GM18511 (cell line): ENCODE measurements around the gene ALDH3A2.
"Not testable (repeated sequence)": the region's sequence is repeated elsewhere in the genome, so short reads cannot be mapped to it uniquely, and the experiment has no call there.

Experiments
- ATAC-seq: cut with Tn5 transposase; IDR thresholded peaks from one replicate; pipeline ENCODE4 v1.9.1; 2021; ENCODE audit warnings: mild to moderate bottlenecking, moderate library complexity; ENCODE audit not compliant: unreplicated experiment

ALDH3A2 gene

DNA sequence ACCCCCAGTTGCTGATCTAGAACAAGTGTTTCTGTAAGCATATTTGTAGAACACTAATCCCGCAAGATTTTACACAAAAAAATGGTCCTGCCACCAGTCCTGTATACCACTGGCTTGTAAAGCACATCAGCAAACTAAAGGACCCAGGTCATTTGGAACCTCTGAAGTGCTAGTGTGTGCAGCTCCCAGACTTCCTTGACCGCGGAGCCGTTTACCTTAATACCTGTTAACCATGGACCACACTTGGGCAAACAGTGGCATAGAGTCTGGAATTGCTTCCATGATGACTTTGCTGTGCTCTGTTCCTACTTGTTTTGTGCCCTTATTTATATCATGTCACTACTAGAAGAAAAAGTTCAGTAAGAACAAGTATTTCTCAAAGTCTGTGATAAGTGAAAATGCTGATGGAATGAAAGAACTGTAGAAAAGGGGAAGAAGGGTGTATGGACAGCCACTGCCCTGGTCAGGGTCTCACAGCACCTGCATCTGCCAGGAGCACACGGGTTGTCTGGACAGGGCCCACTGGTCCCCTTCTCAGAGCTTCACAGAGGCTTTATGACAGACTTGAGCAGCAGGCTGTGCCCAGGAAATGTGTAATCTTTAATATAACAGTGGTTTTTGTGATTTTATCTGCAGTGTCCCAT, 29.3 kb downstream of the ALDH3A2 start:
- no peak for ATAC-seq

DNA sequence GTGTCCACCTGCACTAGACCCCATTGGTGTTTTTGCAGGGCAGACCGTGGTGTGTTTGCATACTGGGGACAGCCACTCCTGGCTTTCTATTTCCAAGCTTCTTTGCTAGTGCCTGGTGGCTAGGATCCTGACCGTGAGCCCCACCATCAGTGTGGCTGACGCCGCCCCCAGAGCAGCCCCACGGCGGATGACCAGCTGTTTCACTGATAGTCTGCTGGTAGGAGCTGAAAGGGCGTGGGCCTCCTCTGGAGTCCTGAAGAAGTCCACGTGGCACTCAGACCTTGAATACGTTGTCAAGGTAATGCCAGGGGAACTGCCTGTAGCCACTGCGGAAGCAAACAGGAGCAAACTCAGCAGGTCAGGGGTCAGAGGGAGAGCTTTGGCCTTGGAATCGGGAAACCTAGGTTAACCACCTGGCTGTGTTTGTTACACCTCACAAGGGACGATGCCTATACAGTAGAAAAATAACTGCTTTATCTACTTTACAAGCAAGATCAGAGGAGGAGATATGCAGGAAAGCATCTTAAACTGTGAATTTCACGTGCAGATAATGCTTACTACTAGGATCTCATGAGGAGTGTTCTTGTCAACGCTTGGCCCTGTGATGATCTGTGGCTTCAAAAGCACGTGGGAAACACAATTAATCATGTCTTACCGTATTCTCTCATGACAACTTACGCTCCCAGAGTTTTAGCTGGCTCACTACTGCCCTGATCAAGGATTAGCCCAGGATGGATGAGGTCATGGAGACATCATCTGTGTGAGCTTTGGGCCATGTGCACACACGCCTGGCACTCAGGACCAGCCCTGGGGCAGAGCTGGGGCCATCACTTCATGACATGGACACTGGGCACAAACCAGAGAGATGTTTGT, 30.3 kb downstream of the ALDH3A2 start:
- ATAC-seq, result no peak

DNA sequence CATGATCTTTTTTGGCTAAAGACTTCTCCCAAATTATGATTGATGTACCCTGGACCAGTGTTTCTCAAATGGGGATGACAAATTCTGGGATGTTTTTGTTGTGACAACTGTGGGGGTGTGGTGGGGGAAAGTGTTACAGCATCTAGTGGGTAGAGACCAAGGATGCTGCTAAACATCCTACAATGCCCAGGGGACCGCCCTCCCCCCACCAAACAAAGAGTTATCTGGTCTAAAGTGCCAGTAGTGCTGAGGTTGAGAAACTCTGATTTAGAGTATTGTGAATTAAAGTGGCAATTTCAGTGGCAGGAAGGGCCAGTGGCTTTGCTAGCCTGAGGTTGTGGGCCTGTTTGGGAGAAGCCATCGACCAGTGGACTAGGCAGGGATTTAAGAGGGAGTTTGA, 34.6 kb downstream of the ALDH3A2 start:
- no peak for ATAC-seq

DNA sequence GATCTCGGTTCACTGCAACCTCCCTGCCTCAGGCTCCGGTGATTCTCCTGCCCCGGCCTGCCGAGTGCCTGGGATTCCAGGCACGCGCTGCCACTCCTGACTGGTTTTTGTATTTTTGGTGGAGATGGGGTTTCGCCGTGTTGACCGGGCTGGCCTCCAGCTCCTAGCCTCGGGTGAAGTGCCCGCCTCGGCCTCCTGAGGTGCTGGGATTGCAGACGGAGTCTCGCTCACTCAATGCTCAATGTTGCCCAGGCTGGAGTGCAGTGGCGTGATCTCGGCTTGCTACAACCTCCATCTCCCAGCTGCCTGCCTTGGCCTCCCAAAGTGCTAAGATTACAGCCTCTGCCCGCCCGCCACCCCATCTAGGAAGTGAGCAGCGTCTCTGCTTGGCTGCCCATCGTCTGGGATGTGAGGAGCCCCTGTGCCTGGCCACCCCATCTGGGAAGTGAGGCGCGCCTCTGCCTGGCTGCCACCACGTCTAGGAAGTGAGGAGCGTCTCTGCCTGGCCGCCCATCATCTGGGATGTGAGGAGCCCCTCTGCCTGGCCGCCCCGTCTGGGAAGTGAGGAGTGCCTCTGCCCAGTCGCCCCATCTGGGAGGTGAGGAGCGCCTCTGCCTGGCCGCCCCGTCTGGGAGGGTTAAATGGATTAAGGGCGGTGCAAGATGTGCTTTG, 36.5 kb downstream of the ALDH3A2 start:
- ATAC-seq, result not testable (repeated sequence)

DNA sequence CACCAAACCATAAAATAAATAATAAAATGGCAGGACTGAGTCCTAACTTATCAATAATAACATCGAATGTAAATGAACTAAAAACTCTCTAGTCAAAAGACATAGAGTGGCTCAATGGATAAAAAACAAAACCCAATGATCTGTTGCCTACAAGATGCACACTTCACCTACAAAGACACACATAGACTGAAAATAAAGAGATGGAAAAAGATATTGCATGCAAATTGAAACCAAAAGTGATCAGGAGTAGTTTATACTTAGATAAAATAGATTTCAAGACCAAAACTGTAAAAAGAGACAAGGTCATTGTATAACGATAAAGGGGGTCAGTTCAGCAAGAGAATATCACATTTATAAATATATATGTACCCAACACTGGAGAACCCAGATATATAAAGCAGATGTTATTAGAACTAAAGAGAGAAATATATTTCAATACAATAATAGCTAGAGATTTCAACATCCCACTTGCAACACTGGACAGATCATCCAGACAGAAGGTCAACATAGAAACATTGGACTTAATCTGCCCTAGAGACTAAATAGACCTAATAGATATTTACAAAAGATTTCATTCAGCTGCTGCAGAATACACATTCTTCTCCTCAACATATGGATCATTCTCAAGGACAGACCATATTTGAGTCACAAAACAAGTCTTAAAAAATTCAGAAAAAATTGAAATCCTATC, 38.0 kb downstream of the ALDH3A2 start:
- no peak for ATAC-seq

DNA sequence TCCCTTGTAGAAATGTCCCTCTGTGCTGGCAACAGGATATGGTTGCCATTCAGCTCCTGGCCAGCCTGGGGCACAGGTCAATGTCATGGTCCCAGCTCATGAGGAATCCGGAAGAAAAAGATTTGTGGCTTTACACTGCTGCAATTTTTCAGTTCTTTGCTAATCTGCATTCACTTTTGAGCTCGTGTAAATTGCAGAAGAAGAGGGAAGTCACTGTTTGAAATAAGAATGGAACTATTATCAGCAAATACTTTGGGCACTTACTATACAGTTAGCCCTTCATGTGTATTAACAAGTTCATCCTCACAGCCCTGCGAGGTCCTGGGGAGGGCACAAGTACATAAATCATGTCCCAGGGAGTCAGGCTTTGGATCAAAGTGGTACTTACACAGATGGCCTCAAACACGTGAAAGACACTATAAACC, 53.7 kb downstream of the ALDH3A2 start:
- ATAC-seq, result no peak

DNA sequence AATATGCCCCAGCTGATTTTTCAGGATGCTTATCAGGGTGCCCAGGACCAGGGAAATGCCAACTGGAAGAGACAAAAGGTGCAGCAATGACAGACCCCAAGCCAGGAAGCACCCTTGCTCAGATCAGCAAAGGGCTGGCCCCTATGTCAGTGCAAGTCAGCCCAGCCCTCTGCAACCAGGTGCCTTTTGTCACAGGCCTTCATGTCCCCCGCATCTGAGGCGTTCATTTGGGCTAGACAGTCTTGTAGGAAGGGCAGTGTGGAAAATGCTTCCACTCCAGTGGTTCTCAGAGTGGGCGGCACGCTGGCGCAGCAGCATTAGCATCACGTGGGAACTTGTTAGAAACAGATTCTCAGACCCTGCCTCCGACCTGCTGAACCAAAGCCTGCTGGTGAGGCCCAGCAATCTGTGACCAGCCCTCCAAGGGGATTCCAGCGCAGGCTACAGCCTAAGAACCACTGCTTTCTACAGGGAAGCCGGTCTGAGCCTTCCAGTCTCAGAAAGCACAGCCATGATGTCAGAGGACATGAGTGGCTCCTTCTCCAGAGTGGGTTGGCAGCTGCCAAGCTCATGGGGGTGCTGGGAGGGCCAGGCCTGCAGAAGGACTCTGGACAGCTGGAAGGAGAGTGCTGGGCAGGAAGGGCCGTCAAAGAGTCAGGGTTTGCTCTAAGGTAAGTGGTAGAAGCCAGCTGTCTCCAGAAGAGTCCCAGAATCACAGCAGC, 54.7 kb downstream of the ALDH3A2 start:
- ATAC-seq, result no peak

DNA sequence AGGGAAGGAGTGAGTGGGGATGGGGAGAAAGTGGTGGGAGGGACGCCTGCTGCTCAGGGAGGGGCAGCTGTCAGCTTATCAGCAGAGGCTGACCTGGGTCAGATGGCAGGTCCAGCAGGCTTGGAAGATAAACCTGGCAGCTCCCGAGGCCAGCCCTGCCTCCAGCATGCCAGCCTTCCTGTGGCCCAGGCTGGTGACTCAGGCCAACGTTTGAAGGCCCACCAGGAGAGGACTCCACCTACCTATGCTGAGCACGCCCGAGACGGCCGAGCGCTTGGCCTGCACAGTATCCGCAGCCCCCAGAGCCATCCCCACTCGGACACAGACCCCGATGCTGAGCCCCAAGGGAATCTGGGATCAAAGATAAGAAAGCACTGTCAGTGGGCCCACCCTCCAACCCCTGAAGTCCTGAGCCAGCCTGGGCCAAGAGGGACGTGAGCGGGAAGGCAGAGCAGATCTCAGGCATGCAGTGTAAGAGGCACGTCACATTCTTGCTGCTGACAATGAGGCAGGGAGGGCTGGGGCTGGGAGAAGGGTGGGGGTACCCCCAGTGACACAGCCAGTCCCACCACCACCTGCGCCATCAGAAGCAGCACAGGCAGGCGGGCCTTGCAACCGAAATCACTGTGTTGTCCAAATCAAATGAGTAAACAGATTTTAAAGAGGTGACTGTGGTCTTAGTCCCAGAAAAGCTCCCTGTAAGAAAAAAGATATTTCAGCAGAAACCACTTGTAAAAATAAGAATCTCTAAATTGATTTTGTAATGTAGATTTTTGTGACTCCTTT, 55.5 kb downstream of the ALDH3A2 start:
- no peak for ATAC-seq

DNA sequence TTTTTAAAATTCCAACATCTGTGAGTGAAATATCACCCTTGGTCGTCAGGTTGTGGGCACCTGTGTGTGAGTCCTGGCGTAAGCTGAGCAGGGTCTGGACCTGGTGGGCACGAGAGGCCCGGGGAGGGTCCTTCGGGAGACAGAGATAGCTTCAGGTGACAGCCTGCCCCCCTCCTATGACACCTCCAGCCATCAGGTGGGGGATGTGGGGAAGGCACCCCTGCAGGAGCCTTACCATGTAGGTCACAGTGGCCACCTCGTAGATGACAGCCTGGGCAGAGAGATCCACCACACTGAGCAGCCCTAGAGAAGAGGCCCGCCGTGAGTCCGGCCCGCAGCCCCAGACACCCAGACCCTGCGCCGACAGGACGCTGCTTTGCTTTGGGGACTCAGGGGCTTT, 56.6 kb downstream of the ALDH3A2 start:
- ATAC-seq, result no peak

DNA sequence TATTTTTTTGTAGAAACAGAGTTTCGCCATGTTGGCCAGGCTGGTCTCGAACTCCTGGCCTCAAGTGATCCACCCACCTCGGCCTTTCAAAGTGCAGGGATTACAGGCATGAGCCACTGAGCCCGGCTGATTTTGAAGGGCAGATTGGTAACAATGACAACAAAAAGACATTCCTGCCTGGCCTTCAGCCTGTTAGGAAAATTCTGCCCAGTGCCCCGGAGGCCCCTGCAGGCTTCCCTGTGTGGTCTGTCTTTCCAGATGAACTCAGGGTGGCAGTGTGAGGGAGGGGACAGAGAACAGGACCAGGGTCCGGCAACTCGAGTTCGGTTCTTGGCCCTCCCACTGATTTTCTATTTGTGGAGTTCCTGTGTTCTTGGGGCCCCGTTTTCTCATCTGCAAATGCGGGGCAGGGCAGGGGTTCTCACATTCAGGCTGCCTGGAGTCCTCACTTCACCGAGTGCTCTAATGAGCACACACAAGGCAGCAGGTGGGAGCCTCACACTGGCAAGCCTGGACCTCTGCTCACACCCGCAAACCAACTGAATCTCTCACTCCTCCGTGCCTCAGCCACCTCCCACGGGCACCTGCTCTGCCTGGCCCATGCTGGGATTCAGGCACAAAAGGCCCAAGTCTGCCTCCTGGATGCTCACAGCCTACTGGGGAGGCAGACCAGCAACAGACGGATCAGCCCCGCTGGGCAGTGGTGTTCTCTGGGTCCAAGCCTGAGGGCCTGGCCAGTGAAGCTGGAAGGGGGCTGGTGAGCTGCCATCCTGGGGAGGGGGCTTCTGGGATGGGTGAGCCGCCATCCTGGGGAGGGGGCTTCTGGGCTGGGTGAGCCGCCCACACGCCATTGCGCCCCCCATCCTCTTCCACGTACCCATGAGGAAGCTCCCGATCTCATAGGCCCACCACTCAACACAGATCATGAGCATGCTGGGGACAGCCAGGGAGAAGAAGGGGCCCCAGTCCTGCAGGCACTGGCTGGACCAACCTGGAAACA, 57.5 kb downstream of the ALDH3A2 start:
- no peak for ATAC-seq

DNA sequence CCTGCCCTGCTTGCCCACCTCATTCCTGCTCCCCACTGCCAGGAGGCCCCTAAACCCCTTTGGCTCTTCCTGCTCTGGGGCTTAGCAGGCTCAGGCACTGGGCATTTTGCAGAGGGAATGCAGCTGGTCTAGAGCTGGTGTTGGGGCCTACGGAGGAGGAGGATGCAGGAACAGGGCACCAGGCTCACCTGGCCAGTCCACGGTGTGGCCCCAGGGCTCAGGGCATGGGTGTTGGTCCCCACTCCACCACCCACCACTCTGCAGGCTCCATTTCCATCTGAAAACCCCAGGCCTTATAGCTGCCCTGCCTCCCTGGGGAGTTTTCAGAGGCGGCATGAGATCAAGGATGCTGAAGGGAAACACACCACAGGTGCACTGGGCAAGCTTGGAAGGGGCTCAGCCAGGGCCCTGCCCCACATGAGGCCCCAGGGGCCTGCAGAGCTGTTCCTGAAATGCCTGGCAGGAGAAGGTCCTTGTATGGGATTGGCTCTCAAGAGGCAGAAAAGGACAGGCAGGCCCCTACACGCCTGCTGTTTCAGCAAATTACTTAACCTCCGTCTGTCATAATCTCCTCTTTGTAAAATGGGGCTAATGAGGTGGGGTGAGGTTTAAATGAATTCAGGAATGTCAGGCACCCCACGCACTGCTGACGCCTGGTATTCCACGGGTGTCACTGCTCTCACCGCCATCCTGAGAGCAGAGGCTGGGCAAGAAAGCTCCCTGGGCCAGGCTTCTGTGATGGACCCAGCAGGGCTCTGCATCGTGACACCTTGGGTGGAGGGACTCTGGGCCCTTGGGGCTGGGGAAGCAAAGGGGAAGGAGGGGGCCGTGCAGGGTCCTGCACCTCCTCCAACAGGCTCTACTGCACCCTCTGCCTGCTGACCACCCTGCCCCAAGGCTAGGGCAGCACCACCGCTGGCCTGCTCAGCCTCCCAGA, 58.5 kb downstream of the ALDH3A2 start:
- ATAC-seq, result no peak

DNA sequence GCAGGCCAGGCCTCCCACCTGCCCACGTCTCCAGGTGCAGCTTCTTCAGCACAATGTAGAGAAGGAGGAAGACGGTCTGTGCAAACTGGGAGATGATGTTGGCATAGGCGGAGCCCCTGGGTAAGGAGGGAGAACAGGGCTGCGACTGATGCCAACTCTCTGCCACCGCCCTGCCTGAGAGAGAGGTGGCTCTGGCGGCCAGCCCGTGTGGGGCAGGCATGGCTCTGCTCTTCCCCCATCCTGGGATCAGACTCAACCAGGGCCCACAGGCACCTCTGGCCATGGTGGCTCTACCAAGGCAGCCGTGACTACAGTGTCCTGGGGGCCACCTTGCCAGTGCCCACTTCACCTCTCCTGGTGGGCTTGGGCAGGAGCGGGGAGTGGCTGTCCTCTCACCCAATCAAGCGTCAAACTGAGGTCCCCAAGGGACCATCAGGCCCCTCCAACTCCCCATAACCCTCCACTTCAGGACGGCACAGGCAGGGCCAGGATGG, 59.2 kb downstream of the ALDH3A2 start:
- ATAC-seq, result no peak

DNA sequence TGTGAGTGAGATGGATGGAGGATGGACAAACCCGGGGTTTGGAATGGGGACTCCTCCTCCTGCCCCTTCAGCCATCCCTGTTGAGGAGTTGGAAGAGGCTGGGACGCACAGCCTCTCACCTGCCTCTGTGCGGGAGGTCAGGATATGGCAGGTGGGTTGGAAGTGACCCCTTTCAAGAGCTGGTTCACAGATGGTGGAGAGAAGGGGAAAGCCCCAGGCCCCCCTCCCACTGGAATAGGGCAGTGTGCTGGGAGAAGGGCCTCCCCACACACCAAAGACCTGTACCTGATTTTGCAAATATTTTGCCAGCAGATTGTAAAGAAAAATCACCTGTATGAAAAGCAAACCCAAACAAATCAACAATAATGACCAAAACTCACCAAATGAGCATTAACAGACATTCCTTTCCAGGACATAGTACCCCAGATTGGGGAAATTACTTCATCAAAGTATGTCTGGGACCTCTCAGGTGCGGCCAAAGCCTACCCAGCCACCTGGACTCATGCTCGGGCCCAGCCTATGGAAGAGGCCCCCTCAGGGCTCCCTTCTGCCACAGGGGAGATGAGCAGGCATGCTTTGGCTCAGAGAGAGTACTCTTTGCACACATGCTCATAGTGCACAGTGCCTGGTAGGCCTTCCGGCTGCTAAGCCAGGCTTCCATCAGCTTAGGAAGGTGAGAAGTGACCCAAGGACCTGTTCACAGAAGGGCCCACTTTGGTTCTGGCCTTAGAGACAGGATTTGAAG, 60.1 kb downstream of the ALDH3A2 start:
- ATAC-seq, result no peak

DNA sequence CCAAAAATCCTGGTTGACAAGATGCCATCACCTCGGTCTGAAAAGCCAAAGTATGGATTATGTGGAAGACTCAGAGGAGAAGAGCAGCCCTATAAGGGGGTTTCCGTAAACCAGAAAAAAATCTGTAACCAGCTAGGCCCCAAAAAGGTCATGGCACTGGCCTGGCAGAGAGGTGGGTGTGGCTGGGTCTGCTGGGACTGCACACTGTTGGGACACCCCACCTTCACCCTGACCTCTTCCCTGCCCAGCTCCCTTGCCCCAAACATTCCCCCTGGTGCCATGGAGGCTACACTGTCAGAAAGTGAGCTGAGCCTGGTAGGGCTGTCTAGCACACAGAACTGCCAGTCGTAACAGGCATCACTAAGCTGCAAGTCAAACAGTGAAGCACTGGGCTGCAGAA, 61.3 kb downstream of the ALDH3A2 start:
- no peak for ATAC-seq

DNA sequence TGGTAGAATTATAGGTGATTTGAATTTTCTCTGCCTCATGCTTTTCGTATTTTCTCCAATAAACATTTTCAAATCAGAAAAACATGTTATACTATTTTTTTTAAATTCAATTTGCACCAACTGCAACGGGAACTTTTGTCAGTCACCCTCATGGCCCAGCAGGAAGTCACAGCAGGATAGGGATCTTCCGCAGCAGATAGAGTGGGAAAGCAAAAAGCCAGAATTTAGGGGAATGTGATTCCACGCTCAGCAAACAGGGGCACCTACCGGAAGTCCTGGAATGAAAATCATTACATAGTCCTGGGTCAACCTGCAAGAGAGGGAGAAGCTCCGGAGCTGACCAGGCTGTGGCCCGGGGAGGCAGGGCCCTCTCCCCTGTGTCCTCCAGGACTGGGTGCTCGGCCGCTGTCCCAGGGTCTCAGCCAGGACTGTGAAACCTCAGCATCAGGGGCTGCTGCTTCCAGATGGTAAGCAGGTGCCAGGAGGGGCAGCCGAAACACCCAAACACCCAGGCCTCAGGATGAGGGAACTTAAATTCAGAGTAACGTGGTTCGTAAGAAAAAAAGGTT, 64.0 kb downstream of the ALDH3A2 start:
- ATAC-seq, result no peak

DNA sequence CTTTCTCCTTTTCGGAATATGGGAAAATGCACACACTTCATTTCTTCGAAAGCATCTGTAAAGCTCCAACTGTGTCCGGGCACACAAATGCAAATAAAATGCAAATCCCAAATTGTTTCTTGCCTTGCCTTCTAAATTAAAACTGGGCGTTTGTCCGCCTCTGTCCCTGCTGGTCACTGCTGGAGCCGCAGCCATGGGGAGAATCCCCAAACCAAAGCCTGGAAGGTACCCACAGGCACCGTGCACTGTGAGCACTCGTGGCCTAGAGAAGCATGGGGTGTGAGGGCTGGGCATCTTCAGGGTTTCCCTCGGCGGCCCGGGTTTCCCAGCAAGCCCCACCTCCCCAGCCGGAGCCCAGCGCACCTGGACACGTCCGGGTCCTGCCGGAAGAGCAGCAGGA, 64.9 kb downstream of the ALDH3A2 start:
- no peak for ATAC-seq
